B cell (primary cell): Measurements from ENCODE around the gene CCL15. TPM values are rescaled to one million over a fixed set of nuclear protein-coding genes. Genes with fewer than 3 reads are reported as not detected.

Source experiments
- ATAC-seq: fragments of 200-7000 bp; cut with Tn5 transposase; one replicate; pipeline ENCODE4 v1.10.0; 2021; ENCODE audit warnings: low read depth, mild to moderate bottlenecking, moderate number of reproducible peaks, moderate library complexity
- CTCF ChIA-PET: fragments of 350-600 bp; sonication (Branson Sonifier 250); formaldehyde crosslinking; loops from one replicate; lab custom pipeline; 2021; ENCODE audit warnings: antibody characterized with exemption, inconsistent platforms; lab: Charles Lee
- POLR2A ChIA-PET: fragments of 350-600 bp; sonication (Branson Sonifier 250); formaldehyde crosslinking; loops from one replicate; lab custom pipeline; 2021; ENCODE audit warnings: antibody characterized with exemption; lab: Charles Lee
- DNase-seq: peaks from one replicate; pipeline ENCODE4 v3.0.0; 2013
- H2AFZ ChIP-seq: 2 replicates; pipeline ENCODE4 v1.6.1; 2012; ENCODE audit warnings: mild to moderate bottlenecking, low read depth, low read length; ENCODE audit not compliant: insufficient read depth, poor library complexity, severe bottlenecking
- H3K27ac ChIP-seq, 2 donors: 1 replicate in 1 of 2; 2 replicates in 1 of 2; pipeline ENCODE4 v1.5.1; 2012 to 2013; ENCODE audit warnings: low read length in 2 of 2, mild to moderate bottlenecking in 2 of 2, moderate library complexity in 1 of 2
- H3K27me3 ChIP-seq, 4 experiments: fragments of 200-600 bp in 1 of 4; sonication (generic) in 1 of 4; replicated peaks in 1 of 4; 1 replicate in 2 of 4; 2 replicates in 2 of 4; pipeline versions ENCODE4 v1.6.1 to v1.7.0; 2013 to 2016; ENCODE audit warnings: low read length in 3 of 4, mild to moderate bottlenecking in 2 of 4, mixed read lengths in 1 of 4, moderate library complexity in 1 of 4; ENCODE audit not compliant: insufficient read depth in 4 of 4, control insufficient read depth in 3 of 4; ENCODE audit errors: control extremely low read depth in 1 of 4
- H3K36me3 ChIP-seq, 2 experiments: replicated peaks in 1 of 2; 1 replicate in 1 of 2; 2 replicates in 1 of 2; pipeline versions ENCODE4 v1.6.1 to v1.7.1; 2013; ENCODE audit warnings: low read length in 1 of 2; ENCODE audit not compliant: insufficient read depth in 2 of 2, control insufficient read depth in 1 of 2; ENCODE audit errors: control extremely low read depth in 1 of 2, extremely low read depth in 1 of 2
- H3K4me1 ChIP-seq, 2 donors: fragments of 200-600 bp in 1 of 2; sonication (generic) in 1 of 2; 1 replicate in 1 of 2; 2 replicates in 1 of 2; pipeline versions ENCODE4 v1.5.1 to v1.6.1; 2013 to 2017; ENCODE audit warnings: low read length in 2 of 2; ENCODE audit not compliant: control insufficient read depth in 2 of 2, insufficient read depth in 2 of 2
- H3K4me2 ChIP-seq: replicated peaks from 2 replicates; pipeline ENCODE3; 2012; ENCODE audit warnings: mild to moderate bottlenecking, low read depth, low read length; ENCODE audit not compliant: poor library complexity, severe bottlenecking
- H3K4me3 ChIP-seq, 5 experiments: fragments of 200-600 bp in 1 of 5; sonication (generic) in 1 of 5; 1 replicate in 3 of 5; 2 replicates in 2 of 5; pipeline versions ENCODE4 v1.5.1 to v1.7.0; 2011 to 2016; ENCODE audit warnings: low read length in 4 of 5, mild to moderate bottlenecking in 4 of 5, low read depth in 2 of 5, control low read depth in 1 of 5, moderate library complexity in 1 of 5; ENCODE audit not compliant: insufficient read depth in 1 of 5; ENCODE audit errors: control extremely low read depth in 1 of 5, extremely low read depth in 1 of 5
- H3K79me2 ChIP-seq: fragments of 200-600 bp; sonication (generic); one replicate; pipeline ENCODE4 v1.6.0; 2016; ENCODE audit warnings: low read length; ENCODE audit not compliant: control insufficient read depth, insufficient read depth
- H3K9ac ChIP-seq: fragments of 200-600 bp; sonication (generic); 2 replicates; pipeline ENCODE4 v1.6.1; 2017; ENCODE audit warnings: mild to moderate bottlenecking, low read length, moderate library complexity
- H3K9me3 ChIP-seq, 3 donors: one replicate each; pipeline versions ENCODE4 v1.6.1 to v1.7.1; 2013; ENCODE audit warnings: low read length in 2 of 3; ENCODE audit not compliant: control insufficient read depth in 2 of 3, insufficient read depth in 1 of 3; ENCODE audit errors: control extremely low read depth in 1 of 3
- H4K20me1 ChIP-seq: 2 replicates; pipeline ENCODE4 v1.6.0; 2012; ENCODE audit warnings: mild to moderate bottlenecking, low read length; ENCODE audit not compliant: insufficient read depth, control insufficient read depth, poor library complexity, severe bottlenecking
- H3K27ac Mint-ChIP-seq: one replicate; pipeline ENCODE4 v1.8.0; 2021; ENCODE audit warnings: mixed read lengths
- H3K27me3 Mint-ChIP-seq: one replicate; pipeline ENCODE4 v1.8.0; 2021; ENCODE audit warnings: mixed read lengths
- H3K4me1 Mint-ChIP-seq: one replicate; pipeline ENCODE4 v1.8.0; 2021; ENCODE audit warnings: mixed read lengths
- H3K4me3 Mint-ChIP-seq: one replicate; pipeline ENCODE4 v1.8.0; 2021; ENCODE audit warnings: mixed read lengths
- H3K9me3 Mint-ChIP-seq: one replicate; pipeline ENCODE4 v1.8.0; 2022; ENCODE audit warnings: mixed read lengths; ENCODE audit not compliant: insufficient read depth
- CTCF ChIP-seq: fragments of 200-600 bp; IDR thresholded peaks from one replicate; pipeline ENCODE4 v1.8.0; 2022; ENCODE audit warnings: antibody characterized with exemption, mild to moderate bottlenecking
- EZH2 ChIP-seq: IDR thresholded peaks from 2 replicates; pipeline ENCODE4 v1.6.1; 2012; ENCODE audit warnings: borderline replicate concordance, low read depth, mild to moderate bottlenecking, moderate library complexity, low read length; ENCODE audit not compliant: insufficient read depth, poor library complexity, severe bottlenecking
- WGBS: methylation state at CpG from one replicate; pipeline ENCODE4 v1.1.5; 2013; ENCODE audit warnings: missing lambda C conversion rate; ENCODE audit not compliant: insufficient coverage; 5-methylcytosine and 5-hydroxymethylcytosine counted together
- intact Hi-C: fragments of 100-400 bp; cut with micrococcal nuclease; formaldehyde crosslinking; loops from one replicate; pipeline ENCODE4 v1.10.0; 2022
- polyA plus RNA-seq: library from polyadenylated mRNA; depleted of rRNA; stranded (reverse); fragments of >200 nt; gene quantifications from 2 replicates; pipeline ENCODE4 v1.2.3, GENCODE V29; 2012
- total RNA-seq, 2 donors: library from RNA; stranded (reverse); fragments of 120-200 nt in 1 of 2; gene quantifications; 1 replicate in 1 of 2; 2 replicates in 1 of 2; pipeline versions ENCODE4 v1.2.3 to v1.2.4, GENCODE V29; 2013 to 2022

The CCL15 gene
- total and polyA plus RNA-seq, 2 donors (not counting 1 experiment from before 2014, with no cell fraction given): not detected

- DNase-seq (no peak), ATAC-seq (no peak)
- peaks cover 7 to 19% of the 10 kb centered on the region in 2 donors for H3K4me1 ChIP-seq
- CTCF ChIA-PET: interaction anchor here (0.6 kb wide), 1 partner anchor 132 kb away, joined by 4 read pairs; no protein-coding TSS in a partner anchor
- H3K36me3 ChIP-seq: no peaks in the 10 kb centered on the region
- H3K27ac ChIP-seq: no peak overlapping the region
- POLR2A ChIA-PET: no interaction called here
- WGBS: 65% methylated on average over 3 of the region's 7 CpGs
- no peaks in the 10 kb centered on the region for H3K9me3 Mint-ChIP-seq
- H3K4me1 Mint-ChIP-seq: peaks cover 19% of the 10 kb centered on the region
- H3K27ac Mint-ChIP-seq: no peak overlapping the region
- no peaks in the 10 kb centered on the region for H3K79me2 ChIP-seq
- H4K20me1 ChIP-seq: no peaks in the 10 kb centered on the region
- H3K9ac ChIP-seq: no peak overlapping the region
- peaks cover 0 to 4% (median 0%) of the 10 kb centered on the region in 4 experiments for H3K27me3 ChIP-seq
- TF ChIP-seq EZH2 (no peak), CTCF (no peak)
- no peak overlapping the region for H3K4me3 Mint-ChIP-seq
- peaks cover 21% of the 10 kb centered on the region for H3K27me3 Mint-ChIP-seq
- H3K4me3 ChIP-seq: no peak overlapping the region
- no peak overlapping the region for H3K4me2 ChIP-seq
- intact Hi-C loops: no loop called here
- H2AFZ ChIP-seq: no peak overlapping the region
- H3K9me3 ChIP-seq: no peaks in the 10 kb centered on the region
Observed at GRCh38 chr17:36002631-36003030, 1.3 kb upstream of the CCL15 start.

DNA sequence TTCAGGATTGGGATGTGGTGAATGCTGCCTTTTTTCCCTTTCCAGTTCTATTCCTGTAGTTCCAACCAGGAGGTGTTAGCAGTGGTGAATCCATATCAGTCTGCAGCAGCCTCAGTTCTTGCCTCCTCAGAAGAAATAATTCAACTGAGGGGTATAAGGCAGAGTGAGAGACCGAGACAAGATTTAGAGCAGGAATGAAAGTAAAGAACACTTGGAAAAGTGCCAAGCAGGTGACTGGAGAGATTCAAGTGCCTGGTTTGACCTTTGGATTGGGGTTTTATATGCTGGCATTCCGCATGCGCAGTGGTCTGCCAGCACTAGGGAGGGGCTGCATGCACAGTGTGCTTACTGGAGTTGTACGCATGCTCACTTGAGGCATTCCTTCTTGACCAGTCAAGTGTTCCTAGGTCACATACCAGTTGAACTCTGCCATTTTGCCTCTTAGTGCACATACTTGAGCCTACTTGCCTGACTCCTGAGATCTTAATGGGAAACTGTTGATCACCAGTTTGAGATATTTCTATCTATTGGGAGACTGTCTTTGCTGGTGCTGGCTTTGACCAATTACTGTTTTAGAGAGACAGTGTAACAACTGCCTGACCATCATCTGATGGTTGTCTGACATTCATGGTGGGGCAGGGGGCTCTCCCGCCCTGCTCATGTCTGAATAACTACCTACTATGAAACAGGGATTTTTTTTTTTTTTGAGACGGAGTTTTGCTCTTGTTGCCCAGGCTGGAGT lies 680 bp upstream of the CCL15 start:
- Mint-ChIP-seq H3K9me3 (no peaks in the 10 kb centered on the region), H3K27ac (no peak overlapping the region), H3K27me3 (peaks cover 24% of the 10 kb centered on the region), H3K4me1 (peaks cover 23% of the 10 kb centered on the region), H3K4me3 (no peak overlapping the region)
- no peak overlapping the region for H3K27ac ChIP-seq
- H3K36me3 ChIP-seq: no peaks in the 10 kb centered on the region
- H3K9me3 ChIP-seq: no peaks in the 10 kb centered on the region
- no peak for TF ChIP-seq CTCF
- CTCF ChIA-PET: interaction anchor here (0.7 to 1.6 kb wide), 2 partner anchors 24 to 147 kb away, joined by 3 to 4 read pairs; no protein-coding TSS in a partner anchor
- H3K4me3 ChIP-seq: no peak overlapping the region
- DNase-seq (no peak), ATAC-seq (no peak)
- no peak overlapping the region for H3K9ac ChIP-seq
- WGBS: 92% methylated on average over 4 of the region's 6 CpGs
- peaks cover 8 to 23% of the 10 kb centered on the region in 2 donors for H3K4me1 ChIP-seq
- intact Hi-C loops: no loop called here
- POLR2A ChIA-PET: no interaction called here
- H2AFZ ChIP-seq: no peak overlapping the region
- H4K20me1 ChIP-seq: no peaks in the 10 kb centered on the region
- H3K4me2 ChIP-seq: no peak overlapping the region
- H3K79me2 ChIP-seq: no peaks in the 10 kb centered on the region
- H3K27me3 ChIP-seq: peaks cover 0 to 4% (median 0%) of the 10 kb centered on the region in 4 experiments
